ENCODE data around the gene PDGFC.

Gene PDGFC

DNA sequence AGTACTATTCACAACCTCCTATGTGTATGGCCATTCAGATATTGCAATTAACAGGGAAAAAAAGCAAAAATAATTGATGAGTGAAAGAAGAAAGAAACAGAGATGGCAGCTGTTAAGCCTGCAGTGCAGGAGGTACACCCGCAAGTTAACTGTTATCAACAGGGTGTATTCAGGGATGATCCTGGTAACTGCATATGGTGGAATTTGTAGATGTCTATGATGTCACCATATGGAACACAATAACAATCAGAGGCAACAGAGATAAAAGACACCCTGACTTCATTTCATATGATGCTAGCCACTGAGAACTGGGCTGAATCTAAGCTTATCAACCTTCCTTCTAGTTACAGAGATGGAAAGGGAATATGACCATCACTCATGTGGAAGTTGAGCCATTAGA lies 96.5 kb downstream of the PDGFC start:
- TF ChIP-seq EZH2 (optimal IDR thresholded peaks at IDR 0.05; ENCODE audit: low read depth, low read length) = no peak
- no peak for TF ChIP-seq EZH2phosphoT487 (IDR thresholded peaks at IDR 0.05; ENCODE audit: low read length)
- TF ChIP-seq, protein P1, sequence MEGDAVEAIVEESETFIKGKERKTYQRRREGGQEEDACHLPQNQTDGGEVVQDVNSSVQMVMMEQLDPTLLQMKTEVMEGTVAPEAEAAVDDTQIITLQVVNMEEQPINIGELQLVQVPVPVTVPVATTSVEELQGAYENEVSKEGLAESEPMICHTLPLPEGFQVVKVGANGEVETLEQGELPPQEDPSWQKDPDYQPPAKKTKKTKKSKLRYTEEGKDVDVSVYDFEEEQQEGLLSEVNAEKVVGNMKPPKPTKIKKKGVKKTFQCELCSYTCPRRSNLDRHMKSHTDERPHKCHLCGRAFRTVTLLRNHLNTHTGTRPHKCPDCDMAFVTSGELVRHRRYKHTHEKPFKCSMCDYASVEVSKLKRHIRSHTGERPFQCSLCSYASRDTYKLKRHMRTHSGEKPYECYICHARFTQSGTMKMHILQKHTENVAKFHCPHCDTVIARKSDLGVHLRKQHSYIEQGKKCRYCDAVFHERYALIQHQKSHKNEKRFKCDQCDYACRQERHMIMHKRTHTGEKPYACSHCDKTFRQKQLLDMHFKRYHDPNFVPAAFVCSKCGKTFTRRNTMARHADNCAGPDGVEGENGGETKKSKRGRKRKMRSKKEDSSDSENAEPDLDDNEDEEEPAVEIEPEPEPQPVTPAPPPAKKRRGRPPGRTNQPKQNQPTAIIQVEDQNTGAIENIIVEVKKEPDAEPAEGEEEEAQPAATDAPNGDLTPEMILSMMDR (IDR thresholded peaks at IDR 0.05; ENCODE audit: low read length) = no peak
- no peaks in the 10 kb centered on the region for H3K36me3 ChIP-seq (replicated peaks; ENCODE audit: insufficient read depth, low read length)
- H3K4me3 ChIP-seq (ENCODE audit: low read length) = no peak overlapping the region
- H2AFZ ChIP-seq (ENCODE audit: low read length) = no peak overlapping the region
- no peaks in the 10 kb centered on the region for H3K79me2 ChIP-seq (ENCODE audit: low read length)
- no peaks in the 10 kb centered on the region for H3F3A ChIP-seq (ENCODE audit: insufficient read depth, low read length)
- H3K27ac ChIP-seq (ENCODE audit: low read length) = no peak overlapping the region
- no peak for DNase-seq
- H3K9ac ChIP-seq (ENCODE audit: low read length) = no peak overlapping the region
- H3K4me1 ChIP-seq (ENCODE audit: low read length) = no peaks in the 10 kb centered on the region
- H4K20me1 ChIP-seq (ENCODE audit: insufficient read depth, low read length) = no peaks in the 10 kb centered on the region
- no peaks in the 10 kb centered on the region for H3K9me2 ChIP-seq (replicated peaks; ENCODE audit: insufficient read depth, low read length)
- no peaks in the 10 kb centered on the region for H3K27me3 ChIP-seq (replicated peaks; ENCODE audit: insufficient read depth, low read length)
- no peak overlapping the region for H3K4me2 ChIP-seq (ENCODE audit: low read depth, low read length)
- no peaks in the 10 kb centered on the region for H3K9me3 ChIP-seq (replicated peaks; ENCODE audit: insufficient read depth, low read length)

DNA sequence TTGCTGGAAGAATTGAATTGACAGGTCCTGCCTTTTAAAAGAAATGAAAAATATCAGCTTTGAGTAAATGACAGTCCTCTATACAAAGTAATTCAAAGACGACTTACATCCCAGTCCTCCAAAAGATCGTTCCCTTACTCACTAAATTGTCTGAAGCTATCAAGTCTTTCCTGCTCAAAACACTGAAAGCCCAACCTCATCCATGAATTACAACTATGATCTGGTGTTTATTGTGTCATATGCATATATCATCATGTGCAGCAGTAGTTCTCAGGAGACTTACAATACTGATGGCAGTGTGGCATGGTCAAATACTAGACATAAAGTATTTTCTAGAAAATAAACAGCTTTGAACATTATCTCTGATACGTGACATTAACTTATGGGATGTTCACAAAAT lies 97.8 kb downstream of the PDGFC start:
- Histone ChIP-seq H3K9me2 (replicated peaks; ENCODE audit: insufficient read depth, low read length) (no peaks in the 10 kb centered on the region), H3F3A (ENCODE audit: insufficient read depth, low read length) (no peaks in the 10 kb centered on the region), H4K20me1 (ENCODE audit: insufficient read depth, low read length) (no peaks in the 10 kb centered on the region), H3K4me3 (ENCODE audit: low read length) (no peak overlapping the region), H3K9ac (ENCODE audit: low read length) (no peak overlapping the region), H2AFZ (ENCODE audit: low read length) (no peak overlapping the region), H3K27ac (ENCODE audit: low read length) (no peak overlapping the region), H3K9me3 (replicated peaks; ENCODE audit: insufficient read depth, low read length) (no peaks in the 10 kb centered on the region), H3K79me2 (ENCODE audit: low read length) (no peaks in the 10 kb centered on the region), H3K27me3 (replicated peaks; ENCODE audit: insufficient read depth, low read length) (no peaks in the 10 kb centered on the region), H3K36me3 (replicated peaks; ENCODE audit: insufficient read depth, low read length) (no peaks in the 10 kb centered on the region), H3K4me1 (ENCODE audit: low read length) (no peaks in the 10 kb centered on the region), H3K4me2 (ENCODE audit: low read depth, low read length) (no peak overlapping the region)
- DNase-seq = no peak
- TF ChIP-seq EZH2 (optimal IDR thresholded peaks at IDR 0.05; ENCODE audit: low read depth, low read length) (no peak), EZH2phosphoT487 (IDR thresholded peaks at IDR 0.05; ENCODE audit: low read length) (no peak)
- TF ChIP-seq, protein P1 (IDR thresholded peaks at IDR 0.05; ENCODE audit: low read length) = no peak

DNA sequence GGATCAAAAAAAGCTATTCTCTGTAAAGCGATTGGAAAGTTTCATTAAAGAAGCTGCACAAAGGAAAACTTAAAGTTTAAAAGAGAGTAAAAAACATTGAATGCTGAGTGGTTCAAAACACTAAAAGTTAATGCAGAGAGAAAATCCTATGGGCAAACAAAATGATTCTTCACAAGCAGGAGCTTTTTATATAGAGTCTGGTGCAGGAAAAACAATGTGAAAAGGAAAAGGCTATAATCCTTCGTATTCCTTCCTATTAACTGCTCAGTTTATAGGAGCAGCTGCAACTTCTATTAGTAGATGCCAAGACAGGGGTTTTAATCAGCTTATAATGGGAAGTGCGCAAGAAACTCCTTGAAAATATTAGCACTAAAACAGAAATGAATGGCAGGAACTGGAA lies 100.7 kb downstream of the PDGFC start:
- H4K20me1 ChIP-seq (ENCODE audit: insufficient read depth, low read length) = no peaks in the 10 kb centered on the region
- DNase-seq = no peak
- H3K9me3 ChIP-seq (replicated peaks; ENCODE audit: insufficient read depth, low read length) = no peaks in the 10 kb centered on the region
- H3K27ac ChIP-seq (ENCODE audit: low read length) = no peak overlapping the region
- no peak overlapping the region for H3K4me2 ChIP-seq (ENCODE audit: low read depth, low read length)
- no peak overlapping the region for H3K4me3 ChIP-seq (ENCODE audit: low read length)
- H2AFZ ChIP-seq (ENCODE audit: low read length) = no peak overlapping the region
- no peaks in the 10 kb centered on the region for H3K27me3 ChIP-seq (replicated peaks; ENCODE audit: insufficient read depth, low read length)
- no peaks in the 10 kb centered on the region for H3K79me2 ChIP-seq (ENCODE audit: low read length)
- H3K36me3 ChIP-seq (replicated peaks; ENCODE audit: insufficient read depth, low read length) = no peaks in the 10 kb centered on the region
- no peak for TF ChIP-seq EZH2 (optimal IDR thresholded peaks at IDR 0.05; ENCODE audit: low read depth, low read length)
- TF ChIP-seq, protein P1 (IDR thresholded peaks at IDR 0.05; ENCODE audit: low read length) = no peak
- TF ChIP-seq EZH2phosphoT487 (IDR thresholded peaks at IDR 0.05; ENCODE audit: low read length) = no peak
- H3K4me1 ChIP-seq (ENCODE audit: low read length) = no peaks in the 10 kb centered on the region
- H3K9ac ChIP-seq (ENCODE audit: low read length) = no peak overlapping the region
- H3K9me2 ChIP-seq (replicated peaks; ENCODE audit: insufficient read depth, low read length) = no peaks in the 10 kb centered on the region
- H3F3A ChIP-seq (ENCODE audit: insufficient read depth, low read length) = no peaks in the 10 kb centered on the region

Measured in MM.1S (cell line).